IPS-18a (cell line): ENCODE data around the gene SPATS2.
A peak's percentile ranks its signal among the peaks of the same experiment; 100 is the strongest.
"Not testable (repeated sequence)": the region's sequence is repeated elsewhere in the genome, so short reads cannot be mapped to it uniquely, and the experiment has no call there.

Experiments used
- H3K27ac ChIP-seq: one replicate; pipeline ENCODE4 v1.5.1; 2013; ENCODE audit warnings: low read length
- H3K27me3 ChIP-seq: one replicate; pipeline ENCODE4 v1.6.1; 2013; ENCODE audit warnings: mild to moderate bottlenecking, low read length; ENCODE audit not compliant: control insufficient read depth, insufficient read depth
- H3K36me3 ChIP-seq: one replicate; pipeline ENCODE4 v1.6.1; 2013; ENCODE audit warnings: low read depth, low read length; ENCODE audit not compliant: control insufficient read depth
- H3K4me1 ChIP-seq: one replicate; pipeline ENCODE4 v1.6.1; 2013; ENCODE audit warnings: low read depth, low read length; ENCODE audit not compliant: control insufficient read depth
- H3K4me3 ChIP-seq: one replicate; pipeline ENCODE4 v1.5.1; 2013; ENCODE audit warnings: low read length
- H3K9ac ChIP-seq: one replicate; pipeline ENCODE4 v1.6.1; 2013; ENCODE audit warnings: mild to moderate bottlenecking, low read length, moderate library complexity
- H3K9me3 ChIP-seq: one replicate; pipeline ENCODE4 v1.6.1; 2013; ENCODE audit warnings: low read depth, low read length; ENCODE audit not compliant: control insufficient read depth

SPATS2 gene

DNA sequence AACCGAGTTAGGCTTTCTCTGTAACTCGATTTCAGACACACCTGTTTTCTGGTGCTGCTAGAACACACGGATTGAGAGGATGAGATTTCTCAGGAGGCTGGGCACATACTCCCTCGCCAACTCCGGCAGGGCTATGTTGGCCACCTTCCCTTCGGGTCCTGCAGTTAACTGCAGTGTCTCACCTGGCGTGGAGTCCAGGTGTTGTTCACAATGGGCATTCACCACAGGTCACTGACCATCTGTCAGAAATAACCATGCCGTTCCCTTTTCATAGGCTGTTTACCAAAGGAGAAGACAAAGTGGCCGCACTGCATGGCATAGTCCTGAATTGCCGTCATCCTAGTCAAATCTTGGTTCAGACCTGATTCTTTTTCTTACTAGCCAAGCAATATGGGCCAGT is 166.1 kb downstream of the SPATS2 start:
- Histone ChIP-seq H3K27ac (no peak overlapping the region), H3K9me3 (no peaks in the 10 kb centered on the region), H3K36me3 (no peaks in the 10 kb centered on the region), H3K9ac (no peak overlapping the region), H3K4me1 (peaks cover 4% of the 10 kb centered on the region), H3K27me3 (peaks cover 35% of the 10 kb centered on the region), H3K4me3 (no peak overlapping the region)

GRCh38 chr12:49534122-49534521 is 166.9 kb downstream of the SPATS2 start:
- peaks cover 43% of the 10 kb centered on the region for H3K27me3 ChIP-seq
- H3K9me3 ChIP-seq, H3K9ac ChIP-seq, H3K36me3 ChIP-seq, H3K4me1 ChIP-seq, H3K27ac ChIP-seq, H3K4me3 ChIP-seq: not testable (repeated sequence)

DNA sequence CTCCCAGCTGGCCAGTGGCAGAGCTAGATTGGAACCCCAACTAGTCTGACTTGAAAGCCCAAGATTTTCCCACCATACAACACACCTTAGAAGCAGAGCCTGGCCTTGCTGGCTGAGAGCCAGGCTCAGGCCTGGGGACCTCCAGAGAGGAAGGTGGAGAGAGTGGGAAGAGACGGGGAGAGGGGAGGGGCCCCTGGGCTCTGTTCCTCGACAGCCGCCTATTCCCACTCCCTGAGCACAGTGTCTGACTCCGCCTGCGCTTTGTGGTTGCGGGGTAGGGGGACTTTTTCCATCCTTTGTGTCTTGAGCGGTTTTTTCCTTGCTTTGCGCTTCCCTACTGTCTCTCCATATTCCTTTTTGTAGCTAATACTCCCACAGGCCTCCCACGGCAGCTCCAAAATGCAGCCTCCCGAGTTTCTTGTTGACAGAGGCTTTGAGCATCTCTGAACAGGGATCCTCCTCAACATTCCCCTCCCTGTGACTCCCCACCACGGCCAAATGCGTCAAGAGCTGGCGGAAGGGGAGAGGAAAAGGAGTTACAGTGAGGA is 167.5 kb downstream of the SPATS2 start:
- Histone ChIP-seq H3K9me3 (no peaks in the 10 kb centered on the region), H3K27me3 (peaks cover 49% of the 10 kb centered on the region)

DNA sequence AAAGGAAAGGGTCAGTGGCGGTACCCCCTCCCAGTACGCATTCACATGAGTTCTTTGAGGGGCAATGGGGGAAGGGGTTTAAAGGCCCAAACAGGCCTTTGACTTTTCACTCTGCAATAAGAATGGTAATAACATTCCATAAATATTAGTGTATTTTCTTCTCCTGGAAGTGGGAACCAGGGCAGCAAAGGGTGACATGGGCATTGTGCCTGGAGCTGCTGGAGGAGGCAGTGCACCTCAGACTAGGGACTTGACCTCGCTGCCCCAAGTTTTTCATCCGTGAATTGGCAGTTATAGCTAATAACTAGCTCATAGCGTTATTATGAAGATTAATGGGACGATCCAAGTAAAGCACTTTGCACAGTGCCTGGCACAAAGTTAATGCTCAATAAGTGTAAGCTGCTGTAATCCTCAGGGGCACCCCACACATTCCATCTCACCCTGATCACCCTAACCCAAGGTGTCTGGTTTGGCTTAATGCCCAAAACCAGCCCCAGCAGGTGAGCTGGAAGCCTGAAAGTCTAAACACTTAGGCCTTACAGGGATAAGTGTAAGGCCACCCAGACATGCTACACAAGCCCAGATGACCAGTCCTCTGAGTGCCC is 168.8 kb downstream of the SPATS2 start:
- peaks cover 62% of the 10 kb centered on the region for H3K27me3 ChIP-seq
- H3K9ac ChIP-seq = no peak overlapping the region
- H3K36me3 ChIP-seq = no peaks in the 10 kb centered on the region
- H3K9me3 ChIP-seq = no peaks in the 10 kb centered on the region
- H3K27ac ChIP-seq = no peak overlapping the region
- peaks cover 4% of the 10 kb centered on the region for H3K4me1 ChIP-seq
- H3K4me3 ChIP-seq = no peak overlapping the region

More for the DNA sequence above, 167.5 kb downstream of the SPATS2 start:
- peaks cover 4% of the 10 kb centered on the region for H3K4me1 ChIP-seq
- no peak overlapping the region for H3K27ac ChIP-seq
- H3K4me3 ChIP-seq = no peak overlapping the region
- H3K36me3 ChIP-seq = no peaks in the 10 kb centered on the region
- H3K9ac ChIP-seq = no peak overlapping the region

GRCh38 chr12:49536526-49537071 is 169.3 kb downstream of the SPATS2 start:
- Histone ChIP-seq H3K27me3 (peaks cover 67% of the 10 kb centered on the region), H3K27ac (no peak overlapping the region), H3K4me1 (peaks cover 4% of the 10 kb centered on the region), H3K4me3 (no peak overlapping the region), H3K36me3 (no peaks in the 10 kb centered on the region), H3K9ac (no peak overlapping the region), H3K9me3 (no peaks in the 10 kb centered on the region)

- Histone ChIP-seq H3K27me3 (peaks cover 74% of the 10 kb centered on the region), H3K36me3 (no peaks in the 10 kb centered on the region), H3K4me1 (peaks cover 4% of the 10 kb centered on the region), H3K4me3 (peak overlapping the region; percentile 54), H3K9me3 (no peaks in the 10 kb centered on the region), H3K27ac (no peak overlapping the region), H3K9ac (no peak overlapping the region)
Measured at GRCh38 chr12:49537231-49537751, 170.0 kb downstream of the SPATS2 start.

DNA sequence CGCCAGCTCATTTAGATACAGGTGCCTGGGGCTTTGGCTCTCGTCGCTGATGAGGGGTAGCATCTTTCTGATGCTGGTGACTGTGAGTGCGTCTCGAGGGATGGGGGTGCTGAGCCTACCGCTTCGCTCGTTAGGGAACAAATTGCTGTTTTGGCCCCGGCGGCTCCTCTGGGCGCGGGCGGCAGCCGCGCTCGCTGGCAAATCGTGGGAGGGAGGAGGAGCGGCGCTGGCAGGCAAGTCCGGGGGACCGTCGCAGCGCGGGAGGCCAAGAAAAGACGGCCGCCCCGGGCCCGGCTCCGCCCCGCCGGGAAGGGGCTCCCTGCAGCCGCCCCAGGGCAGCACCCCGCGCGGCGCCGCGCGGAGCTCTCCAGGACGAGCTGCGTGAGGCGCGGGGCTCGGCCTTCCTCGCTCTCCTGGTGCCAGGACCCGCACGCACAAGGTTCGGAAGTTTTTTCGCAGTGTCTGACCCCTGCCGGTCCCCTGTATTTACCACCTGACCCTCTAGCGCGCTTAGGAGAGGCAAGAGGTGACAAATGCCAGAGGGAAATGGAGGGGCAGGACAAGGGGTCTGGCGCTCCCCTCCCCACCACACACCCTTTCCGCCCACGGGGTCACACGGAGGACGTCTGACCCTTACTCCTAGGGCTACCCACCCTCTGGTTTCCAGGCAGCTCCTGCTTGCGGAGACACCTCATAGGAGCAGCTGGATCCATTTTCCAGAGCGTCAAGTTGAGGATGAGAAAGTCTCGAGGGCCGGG is 170.7 kb downstream of the SPATS2 start:
- Histone ChIP-seq H3K27me3 (peaks cover 81% of the 10 kb centered on the region), H3K4me1 (peaks cover 4% of the 10 kb centered on the region), H3K9ac (no peak overlapping the region)

GRCh38 chr12:49538510-49539403 is 171.5 kb downstream of the SPATS2 start, which contains the start of gene KCNH3:
KCNH3 (plus strand) TSS chr12:49539030; CDS start chr12:49539417, 387 bp downstream.
- Histone ChIP-seq H3K36me3 (no peaks in the 10 kb centered on the region), H3K9me3 (no peaks in the 10 kb centered on the region), H3K9ac (no peak within 1 kb of the TSS), H3K27ac (no peak within 1 kb of the TSS), H3K4me3 (peak within 1 kb of the TSS; percentile 54), H3K4me1 (peaks cover 4% of the 10 kb centered on the region), H3K27me3 (peaks cover 89% of the 10 kb centered on the region)

More for the DNA sequence above, 170.7 kb downstream of the SPATS2 start:
- Histone ChIP-seq H3K4me3 (peak overlapping the region; percentile 54), H3K9me3 (no peaks in the 10 kb centered on the region), H3K36me3 (no peaks in the 10 kb centered on the region), H3K27ac (no peak overlapping the region)

- Histone ChIP-seq H3K27me3 (peaks cover 98% of the 10 kb centered on the region), H3K36me3 (no peaks in the 10 kb centered on the region), H3K9me3 (no peaks in the 10 kb centered on the region), H3K4me1 (peaks cover 4% of the 10 kb centered on the region), H3K9ac (no peak overlapping the region), H3K27ac (no peak overlapping the region), H3K4me3 (no peak overlapping the region)
Measured at GRCh38 chr12:49539406-49540228, 172.4 kb downstream of the SPATS2 start.
